H1 (cell line): ENCODE data around the gene TRIM59. TPM values are rescaled to one million over a fixed set of nuclear protein-coding genes. Genes with fewer than 3 reads are reported as not detected.

Source experiments
- CTCF ChIA-PET: fragments of 300-600 bp; sonication (Branson Sonifier 250); formaldehyde crosslinking; loops from one replicate; lab custom pipeline; 2021; ENCODE audit not compliant: partially characterized antibody; lab: Charles Lee
- POLR2A ChIA-PET: fragments of 300-600 bp; sonication (Branson Sonifier 250); formaldehyde crosslinking; loops from one replicate; lab custom pipeline; 2021; ENCODE audit warnings: inconsistent platforms; ENCODE audit not compliant: partially characterized antibody; lab: Charles Lee
- DNase-seq, 2 experiments: peaks; one replicate each; pipeline versions ENCODE4 v3.0.0 to v3.0.0-alpha.2; 2010 to 2022; ENCODE audit warnings: low spot score in 2 of 2, low read depth in 1 of 2, mixed read lengths in 1 of 2
- FAIRE-seq: peaks from 2 replicates; lab custom pipeline; 2011; peaks lifted over from hg19 to GRCh38; lab: Jason Lieb, UNC
- H2AFZ ChIP-seq: 2 replicates; pipeline ENCODE4 v1.8.1; 2012; ENCODE audit warnings: low read length, inconsistent platforms
- H2AK5ac ChIP-seq: 2 replicates; pipeline ENCODE4 v1.6.1; 2013; ENCODE audit warnings: low read depth, low read length
- H2BK120ac ChIP-seq: replicated peaks from 2 replicates; pipeline ENCODE3; 2013; ENCODE audit warnings: low read depth, low read length, inconsistent platforms
- H2BK12ac ChIP-seq: 2 replicates; pipeline ENCODE4 v1.6.1; 2013; ENCODE audit warnings: low read depth, low read length
- H2BK15ac ChIP-seq: 2 replicates; pipeline ENCODE4 v1.6.1; 2013; ENCODE audit warnings: low read length
- H2BK20ac ChIP-seq: 2 replicates; pipeline ENCODE4 v1.6.1; 2013; ENCODE audit warnings: low read length
- H2BK5ac ChIP-seq: 2 replicates; pipeline ENCODE4 v1.6.1; 2013; ENCODE audit warnings: low read depth, low read length
- H3K14ac ChIP-seq: 2 replicates; pipeline ENCODE4 v1.6.1; 2013; ENCODE audit warnings: inconsistent platforms; ENCODE audit not compliant: insufficient read length
- H3K18ac ChIP-seq: 2 replicates; pipeline ENCODE4 v1.6.1; 2013; ENCODE audit warnings: low read length; ENCODE audit errors: extremely low read depth
- H3K23ac ChIP-seq: 2 replicates; pipeline ENCODE4 v1.6.1; 2013; ENCODE audit warnings: inconsistent platforms; ENCODE audit not compliant: insufficient read length
- H3K23me2 ChIP-seq: 2 replicates; pipeline ENCODE4 v1.6.1; 2013; ENCODE audit warnings: low read depth, low read length
- H3K27ac ChIP-seq: 2 replicates; pipeline ENCODE4 v1.6.1; 2011; ENCODE audit warnings: low read depth, low read length, inconsistent platforms
- H3K27me3 ChIP-seq, 4 experiments: replicated peaks in 1 of 4; 1 replicate in 1 of 4; 2 replicates in 3 of 4; pipeline versions ENCODE4 v1.6.1 to v1.8.1; 2011 to 2013; ENCODE audit warnings: low read length in 3 of 4, mild to moderate bottlenecking in 3 of 4, inconsistent platforms in 2 of 4, mixed read lengths in 2 of 4, moderate library complexity in 1 of 4; ENCODE audit not compliant: control insufficient read depth in 3 of 4, insufficient read depth in 3 of 4; ENCODE audit errors: extremely low read depth in 1 of 4
- H3K36me3 ChIP-seq, 4 experiments: 2 replicates each; pipeline versions ENCODE4 v1.6.1 to v1.8.1; 2011 to 2013; ENCODE audit warnings: mild to moderate bottlenecking in 4 of 4, low read length in 3 of 4, moderate library complexity in 2 of 4, control low read depth in 1 of 4, inconsistent platforms in 1 of 4; ENCODE audit not compliant: insufficient read depth in 4 of 4, control insufficient read depth in 2 of 4
- H3K4ac ChIP-seq: replicated peaks from 2 replicates; pipeline ENCODE3; 2013; ENCODE audit warnings: low read length, low read depth, mixed read lengths, inconsistent platforms; ENCODE audit not compliant: insufficient read length
- H3K4me1 ChIP-seq, 4 experiments: replicated peaks in 1 of 4; 1 replicate in 1 of 4; 2 replicates in 3 of 4; pipeline versions ENCODE4 v1.6.1 to v1.8.1; 2011 to 2013; ENCODE audit warnings: low read length in 3 of 4, inconsistent platforms in 2 of 4, mixed read lengths in 1 of 4; ENCODE audit not compliant: insufficient read depth in 4 of 4, control insufficient read depth in 3 of 4
- H3K4me2 ChIP-seq, 2 experiments: 2 replicates each; pipeline versions ENCODE4 v1.6.1 to v1.8.1; 2011 to 2013; ENCODE audit warnings: low read depth in 2 of 2, low read length in 2 of 2, control low read depth in 1 of 2, inconsistent platforms in 1 of 2, mild to moderate bottlenecking in 1 of 2; ENCODE audit not compliant: insufficient read depth in 1 of 2
- H3K4me3 ChIP-seq, 4 experiments: fragments of 200-600, 300-600 bp in 1 of 4; sonication (generic), shearing (Covaris generic), sonication (Bioruptor Twin) in 1 of 4; 2 replicates each; pipeline versions ENCODE4 v1.5.1 to v1.8.1; 2011 to 2016; ENCODE audit warnings: low read length in 4 of 4, low read depth in 3 of 4, control low read depth in 2 of 4, inconsistent platforms in 2 of 4, mild to moderate bottlenecking in 2 of 4, mixed read lengths in 1 of 4, moderate library complexity in 1 of 4; ENCODE audit not compliant: insufficient read depth in 2 of 4; ENCODE audit errors: extremely low read depth in 1 of 4
- H3K56ac ChIP-seq: replicated peaks from 2 replicates; pipeline ENCODE3; 2013; ENCODE audit warnings: low read depth, mild to moderate bottlenecking, mixed read lengths, low read length, inconsistent platforms; ENCODE audit not compliant: insufficient read length
- H3K79me1 ChIP-seq: 2 replicates; pipeline ENCODE4 v1.6.1; 2013; ENCODE audit warnings: low read depth, low read length, control low read depth
- H3K79me2 ChIP-seq, 2 experiments: 2 replicates each; pipeline versions ENCODE4 v1.6.1 to v1.8.1; 2012 to 2013; ENCODE audit warnings: low read length in 2 of 2, mild to moderate bottlenecking in 2 of 2, inconsistent platforms in 1 of 2; ENCODE audit not compliant: insufficient read depth in 2 of 2, control insufficient read depth in 1 of 2
- H3K9ac ChIP-seq, 4 experiments: replicated peaks in 1 of 4; 1 replicate in 1 of 4; 2 replicates in 3 of 4; pipeline versions ENCODE4 v1.6.1 to v1.8.1; 2011 to 2013; ENCODE audit warnings: low read depth in 3 of 4, low read length in 3 of 4, control low read depth in 2 of 4, mild to moderate bottlenecking in 2 of 4, moderate library complexity in 2 of 4, inconsistent platforms in 1 of 4; ENCODE audit errors: extremely low read depth in 1 of 4
- H3K9me3 ChIP-seq, 2 experiments: 2 replicates each; pipeline versions ENCODE4 v1.6.1 to v1.8.1; 2012 to 2013; ENCODE audit warnings: mild to moderate bottlenecking in 2 of 2, moderate library complexity in 2 of 2, control low read depth in 1 of 2, inconsistent platforms in 1 of 2, low read depth in 1 of 2, low read length in 1 of 2, mixed read lengths in 1 of 2; ENCODE audit not compliant: insufficient read depth in 2 of 2
- H4K20me1 ChIP-seq, 2 experiments: replicated peaks in 1 of 2; 2 replicates each; pipeline versions ENCODE3 to v1.8.1; 2011 to 2013; ENCODE audit warnings: inconsistent platforms in 2 of 2, low read length in 2 of 2, mild to moderate bottlenecking in 1 of 2; ENCODE audit not compliant: insufficient read depth in 2 of 2, control insufficient read depth in 1 of 2
- H4K5ac ChIP-seq: 2 replicates; pipeline ENCODE4 v1.6.1; 2013; ENCODE audit warnings: low read length, low read depth, mixed read lengths, inconsistent platforms; ENCODE audit not compliant: insufficient read length
- H4K8ac ChIP-seq: 2 replicates; pipeline ENCODE4 v1.8.0; 2013; ENCODE audit warnings: mild to moderate bottlenecking, moderate library complexity, low read length, inconsistent platforms; ENCODE audit not compliant: insufficient read depth; ENCODE audit errors: extremely low read depth
- H4K91ac ChIP-seq: replicated peaks from 2 replicates; pipeline ENCODE3; 2013; ENCODE audit warnings: low read length, mixed read lengths, inconsistent platforms; ENCODE audit not compliant: insufficient read length
- BCL11A ChIP-seq, 2 experiments: IDR thresholded peaks; one replicate each; pipeline ENCODE4 v1.6.1; 2011; ENCODE audit warnings: low read depth in 2 of 2, low read length in 2 of 2, mild to moderate bottlenecking in 2 of 2
- FOSL1 ChIP-seq: IDR thresholded peaks from 2 replicates; pipeline ENCODE4 v1.6.1; 2011; ENCODE audit warnings: mild to moderate bottlenecking, low read depth, low read length, moderate library complexity; ENCODE audit not compliant: insufficient read depth
- HDAC6 ChIP-seq: IDR thresholded peaks from one replicate; pipeline ENCODE4 v1.7.1; 2012; ENCODE audit warnings: low read depth, mild to moderate bottlenecking, inconsistent platforms, low read length, moderate library complexity
- NANOG ChIP-seq: IDR thresholded peaks from 2 replicates; pipeline ENCODE4 v1.6.1; 2011; ENCODE audit warnings: low read length, low read depth, mild to moderate bottlenecking, inconsistent platforms; ENCODE audit not compliant: insufficient read depth, poor library complexity, severe bottlenecking
- PHF8 ChIP-seq: fragments of 200-600 bp; sonication (generic); conservative IDR thresholded peaks from 2 replicates; pipeline ENCODE4 v1.7.1; 2012; ENCODE audit warnings: low read depth, mild to moderate bottlenecking, inconsistent platforms, low read length, moderate library complexity
- POLR2AphosphoS5 ChIP-seq: IDR thresholded peaks from 2 replicates; pipeline ENCODE4 v1.6.1; 2011; ENCODE audit warnings: low read depth, low read length
- RAD21 ChIP-seq, 2 experiments: IDR thresholded peaks in 1 of 2; conservative IDR thresholded peaks in 1 of 2; 2 replicates each; pipeline ENCODE4 v1.6.1; 2011; ENCODE audit warnings: low read depth in 2 of 2, low read length in 2 of 2, improper control_type of control experiment in 1 of 2, inconsistent platforms in 1 of 2, mild to moderate bottlenecking in 1 of 2, moderate library complexity in 1 of 2
- RBBP5 ChIP-seq: IDR thresholded peaks from 2 replicates; pipeline ENCODE4 v1.7.1; 2012; ENCODE audit warnings: low read depth, mild to moderate bottlenecking, inconsistent platforms, low read length, moderate library complexity, borderline replicate concordance
- RFX5 ChIP-seq: IDR thresholded peaks from 2 replicates; pipeline ENCODE4 v1.6.1; 2011; ENCODE audit warnings: low read depth, low read length, improper control_type of control experiment, borderline replicate concordance
- TEAD4 ChIP-seq: IDR thresholded peaks from 2 replicates; pipeline ENCODE4 v1.6.1; 2012; ENCODE audit warnings: low read depth, low read length, inconsistent platforms, mixed read lengths
- USF2 ChIP-seq: IDR thresholded peaks from 2 replicates; pipeline ENCODE4 v1.6.1; 2011; ENCODE audit warnings: low read length, improper control_type of control experiment
- ZNF274 ChIP-seq: IDR thresholded peaks from 2 replicates; pipeline ENCODE4 v1.7.0; 2012; ENCODE audit warnings: low read length, borderline replicate concordance; ENCODE audit errors: extremely low read depth
- WGBS, 2 experiments: shearing (Covaris generic) in 1 of 2; methylation state at CpG; one replicate each; pipeline versions ENCODE4 v1.1.6 to v1.1.7; 2013 to 2015; ENCODE audit warnings: low lambda C conversion rate in 2 of 2, mixed read lengths in 2 of 2, inconsistent platforms in 1 of 2, low coverage in 1 of 2, missing lambda C conversion rate in 1 of 2; ENCODE audit not compliant: insufficient replicate concordance in 2 of 2, insufficient coverage in 1 of 2, insufficient read length in 1 of 2; ENCODE audit errors: extremely low coverage in 1 of 2, missing lambda C conversion rate in 1 of 2; 5-methylcytosine and 5-hydroxymethylcytosine counted together
- polyA plus RNA-seq, 7 experiments: library from polyadenylated mRNA; depleted of rRNA in 3 of 7; stranded (reverse) in 5 of 7; unstranded in 2 of 7; fragments of >200 nt in 5 of 7; fragments of 200-250 nt in 2 of 7; gene quantifications; 1 replicate in 5 of 7; 2 replicates in 1 of 7; 4 replicates in 1 of 7; pipeline versions ENCODE4 v1.2.1 to v1.2.3, GENCODE V29; 2011 to 2013; ENCODE audit warnings: missing spikeins in 2 of 7, mixed read lengths in 2 of 7
- total RNA-seq: library from RNA; stranded (reverse); fragmentation: NEBNext Ultra II Directional; extraction: Animal tissue kit (Norgen Biotek cat#: 25700); gene quantifications from 2 replicates; pipeline ENCODE4 v1.2.1, GENCODE V29; 2021

TRIM59 gene
- total and polyA plus RNA-seq, 2 of the 8 experiments (the other 6 are each of a cell fraction or from before 2014, with no cell fraction given) = 11.6 to 53.4 TPM

DNA sequence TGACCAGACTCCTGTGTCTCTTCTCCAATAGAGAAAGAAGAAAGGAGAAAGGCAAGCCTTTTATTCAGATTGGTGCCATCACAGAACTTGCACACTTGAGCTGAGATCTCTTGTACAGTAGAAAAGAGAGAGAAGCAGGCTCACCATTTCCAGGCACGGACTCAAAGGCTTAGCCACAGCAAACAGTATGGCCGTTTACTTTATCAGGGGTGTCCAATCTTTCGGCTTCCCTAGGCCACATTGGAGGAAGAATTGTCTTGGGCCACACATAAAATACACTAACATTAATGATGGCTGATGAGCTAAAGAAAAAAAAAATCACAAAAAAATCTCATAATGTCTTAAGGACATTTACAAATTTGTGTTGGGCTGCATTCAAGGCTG, 55.6 kb downstream of the TRIM59 start:
- Histone ChIP-seq H3K36me3 (no peaks in the 10 kb centered on the region), H2BK15ac (no peak overlapping the region), H3K9me3 (no peaks in the 10 kb centered on the region), H2AK5ac (no peak overlapping the region), H3K79me2 (peaks cover 0 to 42% of the 10 kb centered on the region in 2 experiments; a peak in 3 of 4 replicates), H3K27ac (no peak overlapping the region), H2BK120ac (no peak overlapping the region), H3K79me1 (peaks cover 2% of the 10 kb centered on the region; the same call in 1 of the 2 replicates), H4K5ac (no peak overlapping the region), H3K4me3 (no peak overlapping the region), H2BK5ac (no peak overlapping the region), H3K18ac (no peak overlapping the region), H2BK12ac (no peak overlapping the region), H3K23me2 (0 out of 2 replicates have a peak, but pooled peaks cover 2% of the 10 kb centered on the region), H3K23ac (no peak overlapping the region), H3K14ac (no peak overlapping the region), H4K20me1 (peaks cover 0 to 1% of the 10 kb centered on the region in 2 experiments), H3K4ac (no peak overlapping the region), H3K4me2 (no peak overlapping the region), H3K9ac (no peak overlapping the region), H2BK20ac (no peak overlapping the region), H2AFZ (no peak overlapping the region), H4K91ac (no peak overlapping the region), H3K56ac (no peak overlapping the region), H3K4me1 (no peaks in the 10 kb centered on the region), H3K27me3 (no peaks in the 10 kb centered on the region), H4K8ac (no peak overlapping the region)
- ChIA-PET POLR2A (interaction anchor here (1.0 kb wide), 1 partner anchor 10 kb away, joined by 3 read pairs; no protein-coding TSS in a partner anchor), CTCF (interaction anchor here (1.2 kb wide), 1 partner anchor 7 kb away, joined by 3 read pairs; no protein-coding TSS in a partner anchor)
- DNase-seq = no peak
- 83% methylated on average over 3 of the region's 3 CpGs; no CpG with 5 or more reads in 1 of the 2 experiments for WGBS, 2 experiments
- no peak for FAIRE-seq
- TF ChIP-seq ZNF274 (no peak), FOSL1 (no peak), RBBP5 (no peak), BCL11A (IDR thresholded peaks at IDR 0.05; ENCODE audit: low read depth in 2 of 2, low read length in 2 of 2) (no peak), POLR2AphosphoS5 (no peak), RFX5 (no peak), TEAD4 (no peak), RAD21 (IDR thresholded peaks at IDR 0.05 in 1 of 2, conservative IDR thresholded peaks at IDR 0.05 in 1 of 2; ENCODE audit: low read depth in 2 of 2, low read length in 2 of 2) (no peak), PHF8 (no peak), NANOG (no peak), HDAC6 (no peak), USF2 (no peak)
